Measurements from ENCODE around the gene ASXL3. TPM values are rescaled to one million over a fixed set of nuclear protein-coding genes. Genes with fewer than 3 reads are reported as not detected.

The ASXL3 gene
- total RNA-seq, 1 donor from 2014 or later = 6.1 TPM

GRCh38 chr18:33583901-33584300, 5.9 kb downstream of the ASXL3 start:
- DNase-seq = no peak

GRCh38 chr18:33584548-33585430, 6.8 kb downstream of the ASXL3 start:
- no peak for DNase-seq

GRCh38 chr18:33585431-33585775, 7.4 kb downstream of the ASXL3 start:
- no peak for DNase-seq

- DNase-seq = no peak
Measured at GRCh38 chr18:33588361-33588760, 10.3 kb downstream of the ASXL3 start.

- no peak for DNase-seq
Measured at GRCh38 chr18:33593261-33593660, 15.2 kb downstream of the ASXL3 start.

GRCh38 chr18:33594799-33595198, 16.8 kb downstream of the ASXL3 start:
- DNase-seq = no peak

- no peak for DNase-seq
Measured at GRCh38 chr18:33596178-33596854, 18.3 kb downstream of the ASXL3 start.

- no peak for DNase-seq
Measured at GRCh38 chr18:33600846-33601245, 22.8 kb downstream of the ASXL3 start.

GRCh38 chr18:33603454-33603853, 25.4 kb downstream of the ASXL3 start:
- no peak for DNase-seq

GRCh38 chr18:33605250-33605649, 27.2 kb downstream of the ASXL3 start:
- no peak for DNase-seq

- no peak for DNase-seq
Measured at GRCh38 chr18:33606621-33607020, 28.6 kb downstream of the ASXL3 start.

- no peak for DNase-seq
Measured at GRCh38 chr18:33611525-33612135, 33.6 kb downstream of the ASXL3 start.

GRCh38 chr18:33612632-33613031, 34.6 kb downstream of the ASXL3 start:
- DNase-seq = no peak

- no peak for DNase-seq
Measured at GRCh38 chr18:33616556-33616955, 38.5 kb downstream of the ASXL3 start.

- no peak for DNase-seq
Measured at GRCh38 chr18:33627114-33627513, 49.1 kb downstream of the ASXL3 start.

GRCh38 chr18:33630476-33630875, 52.5 kb downstream of the ASXL3 start:
- no peak for DNase-seq

- no peak for DNase-seq
Measured at GRCh38 chr18:33641141-33641540, 63.1 kb downstream of the ASXL3 start.

- DNase-seq = no peak
Measured at GRCh38 chr18:33644494-33644893, 66.5 kb downstream of the ASXL3 start.

GRCh38 chr18:33647365-33647764, 69.3 kb downstream of the ASXL3 start:
- DNase-seq = no peak

GRCh38 chr18:33652635-33653034, 74.6 kb downstream of the ASXL3 start:
- no peak for DNase-seq

- DNase-seq = no peak
Measured at GRCh38 chr18:33653231-33653630, 75.2 kb downstream of the ASXL3 start.

GRCh38 chr18:33656889-33657448, 79.0 kb downstream of the ASXL3 start:
- no peak for DNase-seq

- no peak for DNase-seq
Measured at GRCh38 chr18:33660696-33661310, 82.8 kb downstream of the ASXL3 start.
